GM12874 (cell line): ENCODE data around the gene CHCHD6.

Experiments
- TF ChIP-seq, protein P1 (sequence below): IDR thresholded peaks from 2 replicates; pipeline ENCODE4 v1.5.1; 2011; ENCODE audit warnings: low read depth, mild to moderate bottlenecking, control low read depth, low read length, moderate library complexity; ENCODE audit not compliant: insufficient read depth

CHCHD6 gene

DNA sequence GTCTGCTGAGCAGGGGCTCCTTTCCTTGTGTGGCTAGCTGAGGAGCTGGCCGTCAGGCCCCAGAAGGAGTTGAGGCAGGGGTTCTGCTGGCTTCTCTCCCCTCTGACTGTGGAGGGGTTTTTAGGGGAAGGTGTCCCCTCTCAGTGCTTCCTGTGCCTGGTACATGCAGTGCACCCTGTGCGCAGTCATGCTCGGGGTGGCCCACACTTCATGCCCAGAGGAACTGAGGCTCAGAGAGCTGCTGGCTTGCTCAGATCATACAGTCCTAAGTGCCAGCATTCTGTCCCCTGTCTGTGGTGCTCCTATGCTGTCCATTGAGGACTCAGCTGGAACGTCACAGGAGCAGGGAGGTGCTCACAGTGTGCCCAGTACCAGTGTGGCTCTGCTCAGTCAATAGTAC, 211.0 kb downstream of the CHCHD6 start:
- TF ChIP-seq, protein P1, sequence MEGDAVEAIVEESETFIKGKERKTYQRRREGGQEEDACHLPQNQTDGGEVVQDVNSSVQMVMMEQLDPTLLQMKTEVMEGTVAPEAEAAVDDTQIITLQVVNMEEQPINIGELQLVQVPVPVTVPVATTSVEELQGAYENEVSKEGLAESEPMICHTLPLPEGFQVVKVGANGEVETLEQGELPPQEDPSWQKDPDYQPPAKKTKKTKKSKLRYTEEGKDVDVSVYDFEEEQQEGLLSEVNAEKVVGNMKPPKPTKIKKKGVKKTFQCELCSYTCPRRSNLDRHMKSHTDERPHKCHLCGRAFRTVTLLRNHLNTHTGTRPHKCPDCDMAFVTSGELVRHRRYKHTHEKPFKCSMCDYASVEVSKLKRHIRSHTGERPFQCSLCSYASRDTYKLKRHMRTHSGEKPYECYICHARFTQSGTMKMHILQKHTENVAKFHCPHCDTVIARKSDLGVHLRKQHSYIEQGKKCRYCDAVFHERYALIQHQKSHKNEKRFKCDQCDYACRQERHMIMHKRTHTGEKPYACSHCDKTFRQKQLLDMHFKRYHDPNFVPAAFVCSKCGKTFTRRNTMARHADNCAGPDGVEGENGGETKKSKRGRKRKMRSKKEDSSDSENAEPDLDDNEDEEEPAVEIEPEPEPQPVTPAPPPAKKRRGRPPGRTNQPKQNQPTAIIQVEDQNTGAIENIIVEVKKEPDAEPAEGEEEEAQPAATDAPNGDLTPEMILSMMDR = no peak

DNA sequence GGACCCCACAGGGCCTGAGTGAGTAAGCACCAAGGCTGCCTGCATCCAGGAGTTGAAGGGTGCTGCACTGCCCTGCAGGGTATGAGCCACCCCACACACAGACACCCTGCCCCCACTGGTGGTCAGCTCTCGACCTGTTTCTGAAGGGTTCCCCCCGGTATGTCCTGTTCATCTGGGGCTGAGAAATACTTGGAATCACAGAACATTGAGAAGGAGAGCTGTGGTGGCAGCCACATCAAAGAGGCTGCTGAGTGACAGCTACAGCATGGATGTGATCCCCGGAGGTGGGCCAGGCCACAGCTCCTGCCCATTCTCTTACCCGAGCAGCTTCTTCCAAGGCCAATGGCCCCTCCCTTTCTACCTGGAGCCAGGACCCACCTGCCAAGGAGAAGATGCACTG, 212.5 kb downstream of the CHCHD6 start:
- TF ChIP-seq, protein P1 = no peak

- TF ChIP-seq, protein P1 = no peak
Observed at GRCh38 chr3:126917232-126917804, 213.3 kb downstream of the CHCHD6 start.

DNA sequence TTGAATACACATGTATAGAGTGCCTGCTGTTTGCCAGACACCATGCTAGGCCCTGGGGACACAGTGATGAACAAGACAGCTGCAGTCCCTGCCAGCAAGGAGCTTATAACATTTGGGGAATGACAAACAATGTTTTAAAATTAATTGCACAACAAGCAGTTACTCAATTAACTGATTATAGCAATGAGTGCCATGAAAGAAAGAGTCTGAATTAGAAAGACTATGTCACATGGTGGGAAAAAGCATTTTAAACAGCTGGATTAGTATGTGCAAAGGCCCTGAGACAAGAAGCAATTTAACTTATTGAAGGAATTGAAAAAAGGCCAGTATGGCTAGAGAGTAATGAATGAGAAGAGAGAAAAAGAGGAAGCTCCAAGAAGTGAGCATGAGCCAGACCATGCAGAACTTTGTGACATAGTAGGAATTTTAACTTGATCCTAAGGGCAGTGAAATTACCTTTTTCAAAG, 214.3 kb downstream of the CHCHD6 start:
- TF ChIP-seq, protein P1 = no peak

DNA sequence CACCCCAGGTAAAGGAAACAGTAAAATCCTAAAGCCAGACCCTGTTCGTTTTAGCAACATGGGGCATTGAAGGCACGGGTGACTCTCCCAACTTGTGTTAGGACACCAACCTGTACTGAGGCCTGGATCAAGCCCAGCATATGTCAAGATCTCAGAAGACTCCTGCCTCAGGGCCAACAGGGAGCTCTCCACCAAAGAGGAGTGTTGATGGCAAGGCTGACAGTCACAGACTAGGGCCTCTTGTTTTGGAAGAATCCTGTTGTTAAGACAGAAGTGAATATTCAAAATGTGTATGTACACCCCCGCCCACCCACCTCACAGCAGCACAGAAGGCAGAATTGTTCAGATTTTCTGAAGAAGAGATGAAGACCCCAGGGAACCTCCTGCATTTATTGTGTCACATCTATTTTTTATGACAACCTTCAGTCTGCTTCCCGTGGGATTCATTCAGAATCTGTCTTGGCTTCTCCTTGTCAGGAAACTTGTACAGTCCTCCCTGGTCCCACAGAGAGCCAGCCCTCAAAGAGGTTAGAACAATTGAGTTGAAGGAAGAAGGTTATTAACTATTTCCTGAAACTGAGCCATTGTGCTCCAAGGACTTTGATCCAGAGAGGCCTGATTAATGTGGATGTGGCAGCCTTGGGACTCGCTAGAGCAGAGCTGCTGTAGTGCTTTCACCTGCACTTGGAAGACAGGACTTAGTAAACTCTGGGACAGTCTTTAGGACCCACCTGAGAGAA, 217.2 kb downstream of the CHCHD6 start:
- TF ChIP-seq, protein P1 = no peak

- TF ChIP-seq, protein P1 = no peak
Observed at GRCh38 chr3:126922466-126922865, 218.4 kb downstream of the CHCHD6 start.

GRCh38 chr3:126923423-126923822, 219.4 kb downstream of the CHCHD6 start:
- TF ChIP-seq, protein P1 = no peak
